HUES48 (cell line): ENCODE data around the gene SEMA4D.

ENCODE experiments used
- H3K27ac ChIP-seq: one replicate; pipeline ENCODE4 v1.7.0; 2013; ENCODE audit warnings: low read depth, low read length, inconsistent platforms
- H3K27me3 ChIP-seq: 2 replicates; pipeline ENCODE4 v1.6.1; 2013; ENCODE audit warnings: mild to moderate bottlenecking, low read length; ENCODE audit not compliant: control insufficient read depth, insufficient read depth
- H3K36me3 ChIP-seq: 2 replicates; pipeline ENCODE4 v1.6.1; 2013; ENCODE audit warnings: low read length; ENCODE audit not compliant: control insufficient read depth, insufficient read depth
- H3K4me1 ChIP-seq: 2 replicates; pipeline ENCODE4 v1.6.1; 2013; ENCODE audit warnings: mild to moderate bottlenecking, low read length; ENCODE audit not compliant: control insufficient read depth, insufficient read depth
- H3K4me3 ChIP-seq: 2 replicates; pipeline ENCODE4 v1.5.1; 2013; ENCODE audit warnings: mild to moderate bottlenecking, low read depth, low read length
- H3K9ac ChIP-seq: 2 replicates; pipeline ENCODE4 v1.6.1; 2013; ENCODE audit warnings: mild to moderate bottlenecking, low read depth, low read length, moderate library complexity
- H3K9me3 ChIP-seq: 2 replicates; pipeline ENCODE4 v1.6.1; 2013; ENCODE audit warnings: low read length; ENCODE audit not compliant: control insufficient read depth, insufficient read depth

SEMA4D gene

GRCh38 chr9:89427621-89428221, 70.2 kb downstream of the SEMA4D start:
- Histone ChIP-seq H3K27ac (no peak overlapping the region), H3K4me1 (peaks cover 9% of the 10 kb centered on the region; the same call in 1 of the 2 replicates), H3K9ac (no peak overlapping the region), H3K9me3 (no peaks in the 10 kb centered on the region), H3K4me3 (no peak overlapping the region), H3K36me3 (no peaks in the 10 kb centered on the region), H3K27me3 (no peaks in the 10 kb centered on the region)

DNA sequence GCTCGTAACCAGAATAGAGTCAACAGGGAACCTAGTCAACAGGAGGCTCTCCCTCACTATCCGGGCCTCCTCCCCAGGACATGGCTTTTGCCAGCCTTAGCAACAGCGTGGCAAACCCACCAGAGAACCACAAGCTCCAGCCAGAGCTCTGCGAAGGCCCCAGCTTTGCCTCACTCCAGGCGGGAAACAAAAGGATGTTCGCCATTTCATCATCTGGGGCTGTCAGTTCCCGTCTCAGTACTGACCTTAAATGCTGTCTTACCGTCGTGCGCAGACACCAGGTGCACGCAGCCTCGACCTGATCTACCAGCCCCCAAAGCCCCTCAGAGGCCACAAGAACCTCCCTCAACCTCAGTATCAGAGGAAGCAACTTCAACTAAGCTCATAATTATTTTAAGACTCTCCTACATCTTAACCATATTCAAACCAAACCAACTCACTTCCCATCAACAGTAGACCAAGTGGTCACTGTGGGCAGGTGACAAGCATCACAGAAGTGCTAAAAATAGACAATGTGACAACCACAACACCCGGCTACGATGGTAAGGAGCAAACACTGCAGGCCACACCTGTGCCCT, 71.4 kb downstream of the SEMA4D start:
- no peak overlapping the region for H3K27ac ChIP-seq
- H3K9me3 ChIP-seq, result no peaks in the 10 kb centered on the region
- H3K4me1 ChIP-seq, result peaks cover 9% of the 10 kb centered on the region; the same call in 1 of the 2 replicates
- no peaks in the 10 kb centered on the region for H3K36me3 ChIP-seq
- no peak overlapping the region for H3K9ac ChIP-seq
- no peaks in the 10 kb centered on the region for H3K27me3 ChIP-seq
- no peak overlapping the region for H3K4me3 ChIP-seq

DNA sequence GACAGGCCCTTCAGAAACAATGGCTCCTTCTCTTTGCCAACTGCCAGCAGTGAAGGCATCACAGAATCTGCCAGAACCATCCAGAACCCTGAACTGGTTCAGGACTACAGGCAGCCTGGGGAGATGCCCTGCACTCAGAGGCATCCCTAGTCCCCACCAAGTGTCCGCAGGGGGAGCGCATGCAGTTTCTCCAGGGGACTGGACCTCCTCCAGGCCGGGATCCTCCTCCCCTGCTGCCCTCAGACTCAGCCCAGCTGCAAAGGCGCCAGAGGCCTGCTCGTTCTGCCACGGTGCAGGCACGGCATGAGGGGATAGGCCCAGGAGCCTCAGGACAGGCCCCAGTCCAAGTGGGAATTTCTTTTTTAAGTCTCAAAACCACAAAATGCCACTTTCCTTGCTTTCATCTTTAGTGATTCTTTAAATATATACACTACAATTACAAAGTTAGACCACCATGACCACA, 72.0 kb downstream of the SEMA4D start:
- H3K9ac ChIP-seq, result no peak overlapping the region
- H3K4me3 ChIP-seq, result no peak overlapping the region
- no peaks in the 10 kb centered on the region for H3K36me3 ChIP-seq
- no peaks in the 10 kb centered on the region for H3K27me3 ChIP-seq
- H3K4me1 ChIP-seq, result peaks cover 9% of the 10 kb centered on the region; the same call in 1 of the 2 replicates
- H3K27ac ChIP-seq, result no peak overlapping the region
- no peaks in the 10 kb centered on the region for H3K9me3 ChIP-seq

GRCh38 chr9:89425024-89425805, 72.7 kb downstream of the SEMA4D start:
- H3K36me3 ChIP-seq, result no peaks in the 10 kb centered on the region
- H3K4me1 ChIP-seq, result peaks cover 9% of the 10 kb centered on the region; the same call in 1 of the 2 replicates
- H3K27ac ChIP-seq, result no peak overlapping the region
- H3K27me3 ChIP-seq, result no peaks in the 10 kb centered on the region
- H3K4me3 ChIP-seq, result no peak overlapping the region
- no peak overlapping the region for H3K9ac ChIP-seq
- H3K9me3 ChIP-seq, result no peaks in the 10 kb centered on the region

- Histone ChIP-seq H3K27ac (no peak overlapping the region), H3K4me3 (no peak overlapping the region), H3K27me3 (no peaks in the 10 kb centered on the region), H3K4me1 (no peaks in the 10 kb centered on the region), H3K36me3 (no peaks in the 10 kb centered on the region), H3K9me3 (no peaks in the 10 kb centered on the region), H3K9ac (no peak overlapping the region)
Measured at GRCh38 chr9:89422151-89422975, 75.5 kb downstream of the SEMA4D start.

- Histone ChIP-seq H3K36me3 (no peaks in the 10 kb centered on the region), H3K9me3 (no peaks in the 10 kb centered on the region), H3K4me1 (no peaks in the 10 kb centered on the region), H3K27ac (no peak overlapping the region), H3K27me3 (no peaks in the 10 kb centered on the region), H3K9ac (no peak overlapping the region), H3K4me3 (no peak overlapping the region)
Measured at GRCh38 chr9:89421595-89421994, 76.3 kb downstream of the SEMA4D start.

DNA sequence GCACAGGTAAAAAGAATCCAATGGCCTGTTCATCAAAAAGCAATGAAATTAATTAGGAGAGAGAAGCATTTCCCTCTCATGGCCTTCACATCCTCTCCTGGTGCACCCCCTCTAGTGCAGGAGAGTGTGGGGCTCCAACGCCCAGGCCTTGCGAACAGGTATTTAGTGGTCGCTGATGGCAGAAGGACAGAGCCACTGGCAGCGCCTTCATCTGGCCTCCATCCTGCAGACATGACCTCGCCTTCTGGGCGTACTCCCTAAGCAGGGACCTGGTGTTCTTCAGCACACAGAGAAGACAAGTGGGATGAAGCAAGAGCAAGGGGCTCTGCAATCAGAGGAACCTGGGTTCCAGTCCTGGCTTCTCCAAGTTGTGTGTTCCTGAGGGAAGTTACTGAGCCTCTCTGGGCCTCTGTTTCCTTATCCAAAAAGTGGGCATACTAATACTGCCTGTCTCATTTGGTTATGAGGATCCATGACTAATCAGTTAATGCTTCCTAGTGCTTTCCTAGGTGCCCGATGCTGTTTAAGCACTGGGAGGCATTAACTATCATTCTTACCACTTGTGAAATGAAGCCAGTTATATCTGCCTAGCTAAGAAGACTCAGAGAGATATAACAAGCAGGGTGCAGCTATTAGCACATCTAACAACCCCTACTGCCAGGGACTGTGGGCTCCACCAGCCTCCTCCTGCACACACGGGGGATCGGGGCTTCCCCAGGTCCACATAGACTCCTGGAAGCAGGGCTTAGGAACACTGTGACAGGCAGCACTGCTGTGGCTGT, 77.3 kb downstream of the SEMA4D start:
- no peak overlapping the region for H3K27ac ChIP-seq
- no peaks in the 10 kb centered on the region for H3K9me3 ChIP-seq
- no peaks in the 10 kb centered on the region for H3K36me3 ChIP-seq
- no peaks in the 10 kb centered on the region for H3K4me1 ChIP-seq
- H3K27me3 ChIP-seq, result no peaks in the 10 kb centered on the region
- no peak overlapping the region for H3K9ac ChIP-seq
- H3K4me3 ChIP-seq, result no peak overlapping the region

DNA sequence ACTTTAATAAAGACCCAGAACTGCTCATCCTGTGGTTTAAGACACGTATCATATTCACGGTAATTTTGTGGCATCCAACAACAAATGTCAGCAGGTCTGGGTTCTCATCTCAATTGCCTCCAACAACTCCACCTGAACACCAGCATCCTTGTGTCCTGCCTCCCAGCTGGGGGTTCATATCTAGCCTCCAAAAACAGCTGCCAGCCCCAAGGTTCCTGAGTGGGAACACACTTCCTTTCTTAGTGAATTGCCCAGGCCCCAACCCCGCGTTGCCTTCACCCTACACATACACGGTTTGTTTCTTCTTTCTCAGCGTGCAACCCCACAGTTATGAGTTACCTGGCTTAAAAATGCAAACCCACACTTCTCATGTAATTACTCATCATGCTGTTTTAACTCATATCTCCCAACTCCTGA, 77.9 kb downstream of the SEMA4D start:
- Histone ChIP-seq H3K9ac (no peak overlapping the region), H3K36me3 (no peaks in the 10 kb centered on the region), H3K27me3 (no peaks in the 10 kb centered on the region), H3K27ac (no peak overlapping the region), H3K9me3 (no peaks in the 10 kb centered on the region), H3K4me1 (no peaks in the 10 kb centered on the region), H3K4me3 (no peak overlapping the region)

- Histone ChIP-seq H3K27me3 (no peaks in the 10 kb centered on the region), H3K4me1 (no peaks in the 10 kb centered on the region), H3K9me3 (no peaks in the 10 kb centered on the region), H3K4me3 (no peak overlapping the region), H3K36me3 (no peaks in the 10 kb centered on the region), H3K27ac (no peak overlapping the region), H3K9ac (no peak overlapping the region)
Measured at GRCh38 chr9:89418882-89419640, 78.9 kb downstream of the SEMA4D start.

DNA sequence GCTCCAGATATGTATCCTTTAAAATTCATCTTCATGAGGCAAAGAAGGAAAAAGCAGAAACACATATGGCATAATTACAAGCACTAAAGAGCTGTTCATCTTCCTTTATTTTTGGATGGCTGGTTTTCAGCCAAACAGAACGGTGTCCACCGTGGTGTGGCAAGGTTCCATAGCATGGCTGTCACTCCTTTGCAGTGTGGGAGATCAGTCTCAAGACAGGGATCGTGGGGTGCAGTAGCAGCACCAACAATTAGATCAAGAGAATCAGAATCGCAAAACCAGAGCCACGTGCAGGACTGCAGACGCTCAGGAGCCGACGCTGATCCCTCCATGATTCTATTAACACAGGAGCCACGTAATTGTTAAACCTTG, 79.5 kb downstream of the SEMA4D start:
- Histone ChIP-seq H3K9me3 (no peaks in the 10 kb centered on the region), H3K4me3 (no peak overlapping the region), H3K4me1 (peaks cover 4% of the 10 kb centered on the region), H3K27ac (no peak overlapping the region), H3K36me3 (no peaks in the 10 kb centered on the region), H3K9ac (no peak overlapping the region), H3K27me3 (no peaks in the 10 kb centered on the region)
